K562 (cell line): ENCODE results near the gene YPEL2. TPM values are rescaled to one million over a fixed set of nuclear protein-coding genes. Genes with fewer than 3 reads are reported as not detected.

Source experiments
- ATAC-seq: fragments of 200-7000 bp; cut with Tn5 transposase; 3 replicates; pipeline ENCODE4 v1.9.1; 2020; ENCODE audit warnings: moderate library complexity
- BruUV-seq: library from RNA; stranded (reverse); fragments of 400-500 nt; replicated peaks from 2 replicates; lab custom pipeline; 2021; lab: Mats Ljungman, UMichigan
- CTCF ChIA-PET: fragments of 300-600 bp; formaldehyde crosslinking; extraction: SDS; loops from one replicate; lab custom pipeline; 2021; ENCODE audit warnings: low intra/inter-chr PET ratio; lab: Yijun Ruan, JAX
- POLR2A ChIA-PET: fragments of 300-600, 350-650 bp; sonication (Branson Sonifier 250); formaldehyde crosslinking; extraction: SDS; loops from one replicate; lab custom pipeline; 2021; ENCODE audit warnings: antibody characterized with exemption, inconsistent platforms; lab: Yijun Ruan, JAX
- DNase-seq, 4 experiments: peaks; one replicate each; pipeline versions ENCODE4 v3.0.0 to v3.0.0-alpha.2; 2011 to 2018; ENCODE audit warnings: low spot score in 3 of 4, mixed read lengths in 3 of 4; ENCODE audit errors: extremely low read depth in 1 of 4
- FAIRE-seq: peaks from 2 replicates; lab custom pipeline; 2011; peaks lifted over from hg19 to GRCh38; lab: Jason Lieb, UNC
- H2AFZ ChIP-seq: 2 replicates; pipeline ENCODE4 v1.6.0; 2011; ENCODE audit warnings: low read depth, low read length, control low read depth, inconsistent platforms
- H3K27ac ChIP-seq: fragments of 200-600 bp; 3 replicates; pipeline ENCODE4 v1.8.0; 2011; ENCODE audit warnings: low read depth, mild to moderate bottlenecking, control low read depth, inconsistent platforms, low read length, moderate library complexity, mixed read lengths; ENCODE audit errors: extremely low read depth
- H3K27me3 ChIP-seq, 2 experiments: fragments of 300-600 bp in 1 of 2; 2 replicates in 1 of 2; 3 replicates in 1 of 2; pipeline versions ENCODE4 v1.6.0 to v1.8.0; 2011; ENCODE audit warnings: inconsistent platforms in 2 of 2, low read length in 2 of 2, mild to moderate bottlenecking in 1 of 2, mixed read lengths in 1 of 2, moderate library complexity in 1 of 2; ENCODE audit not compliant: control insufficient read depth in 2 of 2, insufficient read depth in 2 of 2
- H3K36me3 ChIP-seq: fragments of 300-600 bp; 3 replicates; pipeline ENCODE4 v1.8.0; 2011; ENCODE audit warnings: mild to moderate bottlenecking, low read length, inconsistent platforms; ENCODE audit not compliant: control insufficient read depth, insufficient read depth
- H3K4me1 ChIP-seq, 2 experiments: fragments of 200-600 bp in 1 of 2; replicated peaks in 1 of 2; 2 replicates in 1 of 2; 3 replicates in 1 of 2; pipeline versions ENCODE4 v1.5.1 to v1.8.0; 2011; ENCODE audit warnings: inconsistent platforms in 2 of 2, low read length in 2 of 2, mild to moderate bottlenecking in 1 of 2, mixed read lengths in 1 of 2, moderate library complexity in 1 of 2; ENCODE audit not compliant: control insufficient read depth in 2 of 2, insufficient read depth in 2 of 2
- H3K4me2 ChIP-seq: 2 replicates; pipeline ENCODE4 v1.6.1; 2011; ENCODE audit warnings: low read length, control low read depth, inconsistent platforms, mixed read lengths; ENCODE audit not compliant: insufficient read depth
- H3K4me3 ChIP-seq: fragments of 200-600 bp; sonication (generic), shearing (Covaris generic); 2 replicates; pipeline ENCODE4 v1.5.1; 2016; ENCODE audit warnings: control low read depth, inconsistent platforms
- H3K79me2 ChIP-seq: fragments of 200-600 bp; 3 replicates; pipeline ENCODE4 v1.8.0; 2011; ENCODE audit warnings: low read length, inconsistent platforms; ENCODE audit not compliant: control insufficient read depth, insufficient read depth
- H3K9ac ChIP-seq, 2 experiments: 2 replicates each; pipeline versions ENCODE4 v1.6.0 to v1.6.1; 2011; ENCODE audit warnings: low read depth in 2 of 2, low read length in 2 of 2, control low read depth in 1 of 2, inconsistent platforms in 1 of 2, mild to moderate bottlenecking in 1 of 2, mixed read lengths in 1 of 2; ENCODE audit not compliant: insufficient read depth in 1 of 2
- H3K9me1 ChIP-seq: one replicate; pipeline ENCODE4 v1.6.0; 2011; ENCODE audit warnings: inconsistent platforms, mild to moderate bottlenecking, low read length, moderate library complexity; ENCODE audit not compliant: control insufficient read depth, insufficient read depth
- H3K9me3 ChIP-seq: replicated peaks from 2 replicates; pipeline ENCODE4 v1.5.1; 2011; ENCODE audit warnings: low read depth, low read length, inconsistent platforms; ENCODE audit not compliant: control insufficient read depth, insufficient read depth
- H4K20me1 ChIP-seq: replicated peaks from 2 replicates; pipeline ENCODE4 v1.6.1; 2011; ENCODE audit warnings: low read length, inconsistent platforms, mixed read lengths; ENCODE audit not compliant: control insufficient read depth, insufficient read depth
- BCOR ChIP-seq: fragments of 450-650 bp; IDR thresholded peaks from 2 replicates; pipeline ENCODE4 v1.6.1; 2016
- DNMT1 ChIP-seq: fragments of 450-650 bp; IDR thresholded peaks from 2 replicates; pipeline ENCODE4 v1.6.1; 2016; ENCODE audit warnings: antibody characterized with exemption, mild to moderate bottlenecking
- MAFK ChIP-seq: IDR thresholded peaks from 2 replicates; pipeline ENCODE4 v1.6.1; 2011; ENCODE audit warnings: low read length, improper control_type of control experiment
- MTA2 ChIP-seq: fragments of 450-650 bp; IDR thresholded peaks from 2 replicates; pipeline ENCODE4 v1.6.1; 2016; ENCODE audit warnings: low read depth
- POLR3A ChIP-seq: IDR thresholded peaks from 2 replicates; pipeline ENCODE4 v1.6.1; 2011; ENCODE audit warnings: borderline replicate concordance, mild to moderate bottlenecking, moderate library complexity; ENCODE audit not compliant: insufficient read length, insufficient read depth; ENCODE audit errors: extremely low read depth
- SAFB2 ChIP-seq: fragments of 200-400 bp; formaldehyde crosslinking; IDR thresholded peaks from 2 replicates; pipeline ENCODE4 v1.6.1; 2018; ENCODE audit warnings: borderline replicate concordance, low read length, low read depth, moderate library complexity; ENCODE audit not compliant: severe bottlenecking
- SIN3B ChIP-seq: fragments of 450-650 bp; IDR thresholded peaks from 2 replicates; pipeline ENCODE4 v1.6.1; 2017; ENCODE audit warnings: low read depth, mild to moderate bottlenecking, moderate library complexity
- ZBED1 ChIP-seq: IDR thresholded peaks from 2 replicates; pipeline ENCODE4 v1.6.1; 2014
- WGBS: fragments of 100-300 bp; shearing (Covaris generic); methylation state at CpG from one replicate; pipeline ENCODE4 v1.1.6; 2016; ENCODE audit warnings: low coverage, mixed read lengths; ENCODE audit not compliant: insufficient coverage; ENCODE audit errors: missing lambda C conversion rate; 5-methylcytosine and 5-hydroxymethylcytosine counted together
- in situ Hi-C: fragments of 300-500 bp; cut with MboI; formaldehyde crosslinking; loops from 4 replicates; pipeline ENCODE4 v1.15.0; 2018; ENCODE audit warnings: inconsistent platforms, mixed read lengths
- intact Hi-C: fragments of 100-400 bp; cut with micrococcal nuclease; formaldehyde crosslinking; loops from 2 replicates; pipeline ENCODE4 v1.14.2; 2022
- polyA plus RNA-seq, 8 experiments: library from polyadenylated mRNA; depleted of rRNA in 4 of 8; stranded (reverse) in 5 of 8; unstranded in 3 of 8; fragments of >200 nt; fragmentation: Nextera tagmentation in 2 of 8; fragmentation: Illumina TruSeq in 1 of 8; extraction: Ambion mirVana in 2 of 8; extraction: Trizol in 1 of 8; gene quantifications; 2 replicates each; pipeline versions ENCODE4 v1.2.1 to v1.2.3, GENCODE V29; 2011 to 2014; ENCODE audit warnings: inconsistent platforms in 1 of 8, missing spikeins in 1 of 8
- total RNA-seq, 7 experiments: library from RNA; depleted of rRNA in 6 of 7; stranded (reverse); fragments of >200 nt in 6 of 7; fragmentation: Illumina TruSeq in 2 of 7; extraction: Trizol in 2 of 7; gene quantifications; 2 replicates each; pipeline versions ENCODE4 v1.2.1 to v1.2.3, GENCODE V29; 2011 to 2021; ENCODE audit warnings: low replicate concordance in 1 of 7

YPEL2 gene
- total and polyA plus RNA-seq, 9 of the 15 experiments (the other 6 are each of a cell fraction or from before 2014, with no cell fraction given), result 0.11 to 2.4 (median 0.47) TPM

DNA sequence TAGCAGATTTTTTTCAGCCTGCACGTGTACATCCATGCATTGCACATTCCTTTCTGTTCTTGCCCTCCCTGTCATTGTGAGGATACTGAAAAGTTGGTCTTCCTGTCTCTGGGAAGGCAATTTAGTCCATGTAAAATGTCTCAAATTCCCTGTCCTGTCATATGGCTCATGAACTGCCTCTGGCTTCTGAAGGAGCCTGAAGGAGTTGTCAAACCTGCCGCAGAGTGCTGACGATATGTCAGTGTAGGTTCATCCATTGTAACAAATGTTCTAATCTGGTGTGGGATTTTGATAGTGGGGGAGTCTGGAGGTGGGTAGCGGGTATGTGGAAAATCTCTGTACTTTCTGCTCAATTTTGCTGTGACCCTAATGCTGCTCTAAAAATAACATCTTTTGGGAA, 59.6 kb downstream of the YPEL2 start:
- Histone ChIP-seq H3K27me3 (peaks cover 2 to 4% of the 10 kb centered on the region in 2 experiments; a peak in 1 of 5 replicates), H3K36me3 (no peaks in the 10 kb centered on the region), H2AFZ (no peak overlapping the region), H3K9me1 (no peaks in the 10 kb centered on the region), H3K4me1 (peaks cover 5 to 8% of the 10 kb centered on the region in 2 experiments; a peak in 3 of 5 replicates), H3K79me2 (no peaks in the 10 kb centered on the region), H3K27ac (no peak overlapping the region), H3K4me2 (no peak overlapping the region), H3K9ac (no peak overlapping the region), H3K9me3 (no peaks in the 10 kb centered on the region), H3K4me3 (no peak overlapping the region), H4K20me1 (no peaks in the 10 kb centered on the region)
- intact Hi-C loops, result no loop called here
- in situ Hi-C loops, result no loop called here
- DNase-seq (no peak), ATAC-seq (no peak), FAIRE-seq (no peak)
- BruUV-seq, result no TSS peak
- CTCF ChIA-PET, result no interaction called here
- POLR2A ChIA-PET, result no interaction called here
- WGBS, result 45% methylated on average over 4 of the region's 4 CpGs
- TF ChIP-seq SAFB2 (no peak), MAFK (no peak), ZBED1 (no peak), SIN3B (no peak), BCOR (no peak), MTA2 (no peak), DNMT1 (no peak), POLR3A (no peak)
